GM12874 (cell line): ENCODE measurements around the gene CCDC178.

Source experiments
- TF ChIP-seq, protein P1 (sequence below): IDR thresholded peaks from 2 replicates; pipeline ENCODE4 v1.5.1; 2011; ENCODE audit warnings: low read depth, mild to moderate bottlenecking, control low read depth, low read length, moderate library complexity; ENCODE audit not compliant: insufficient read depth

CCDC178 gene

DNA sequence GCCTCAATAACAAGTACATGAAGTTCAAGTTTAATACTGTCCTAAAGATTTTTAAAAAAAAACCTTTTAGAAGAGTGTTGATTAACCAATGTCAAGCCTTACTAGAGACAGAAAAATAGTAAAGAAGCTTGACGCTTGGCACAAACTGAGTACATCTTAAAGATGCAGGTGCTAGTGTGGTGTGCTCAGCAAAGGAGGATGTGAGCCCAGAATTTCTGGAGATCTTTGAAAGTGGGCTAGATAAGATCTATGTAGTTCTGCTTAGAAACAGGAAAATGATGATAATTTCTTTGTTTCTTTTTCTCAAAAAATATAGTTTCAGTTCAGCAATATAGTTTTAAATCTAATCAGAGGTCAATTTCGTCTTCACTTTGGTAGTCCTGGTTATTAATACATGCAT, 549.4 kb downstream of the CCDC178 start:
- TF ChIP-seq, protein P1, sequence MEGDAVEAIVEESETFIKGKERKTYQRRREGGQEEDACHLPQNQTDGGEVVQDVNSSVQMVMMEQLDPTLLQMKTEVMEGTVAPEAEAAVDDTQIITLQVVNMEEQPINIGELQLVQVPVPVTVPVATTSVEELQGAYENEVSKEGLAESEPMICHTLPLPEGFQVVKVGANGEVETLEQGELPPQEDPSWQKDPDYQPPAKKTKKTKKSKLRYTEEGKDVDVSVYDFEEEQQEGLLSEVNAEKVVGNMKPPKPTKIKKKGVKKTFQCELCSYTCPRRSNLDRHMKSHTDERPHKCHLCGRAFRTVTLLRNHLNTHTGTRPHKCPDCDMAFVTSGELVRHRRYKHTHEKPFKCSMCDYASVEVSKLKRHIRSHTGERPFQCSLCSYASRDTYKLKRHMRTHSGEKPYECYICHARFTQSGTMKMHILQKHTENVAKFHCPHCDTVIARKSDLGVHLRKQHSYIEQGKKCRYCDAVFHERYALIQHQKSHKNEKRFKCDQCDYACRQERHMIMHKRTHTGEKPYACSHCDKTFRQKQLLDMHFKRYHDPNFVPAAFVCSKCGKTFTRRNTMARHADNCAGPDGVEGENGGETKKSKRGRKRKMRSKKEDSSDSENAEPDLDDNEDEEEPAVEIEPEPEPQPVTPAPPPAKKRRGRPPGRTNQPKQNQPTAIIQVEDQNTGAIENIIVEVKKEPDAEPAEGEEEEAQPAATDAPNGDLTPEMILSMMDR, result no peak

DNA sequence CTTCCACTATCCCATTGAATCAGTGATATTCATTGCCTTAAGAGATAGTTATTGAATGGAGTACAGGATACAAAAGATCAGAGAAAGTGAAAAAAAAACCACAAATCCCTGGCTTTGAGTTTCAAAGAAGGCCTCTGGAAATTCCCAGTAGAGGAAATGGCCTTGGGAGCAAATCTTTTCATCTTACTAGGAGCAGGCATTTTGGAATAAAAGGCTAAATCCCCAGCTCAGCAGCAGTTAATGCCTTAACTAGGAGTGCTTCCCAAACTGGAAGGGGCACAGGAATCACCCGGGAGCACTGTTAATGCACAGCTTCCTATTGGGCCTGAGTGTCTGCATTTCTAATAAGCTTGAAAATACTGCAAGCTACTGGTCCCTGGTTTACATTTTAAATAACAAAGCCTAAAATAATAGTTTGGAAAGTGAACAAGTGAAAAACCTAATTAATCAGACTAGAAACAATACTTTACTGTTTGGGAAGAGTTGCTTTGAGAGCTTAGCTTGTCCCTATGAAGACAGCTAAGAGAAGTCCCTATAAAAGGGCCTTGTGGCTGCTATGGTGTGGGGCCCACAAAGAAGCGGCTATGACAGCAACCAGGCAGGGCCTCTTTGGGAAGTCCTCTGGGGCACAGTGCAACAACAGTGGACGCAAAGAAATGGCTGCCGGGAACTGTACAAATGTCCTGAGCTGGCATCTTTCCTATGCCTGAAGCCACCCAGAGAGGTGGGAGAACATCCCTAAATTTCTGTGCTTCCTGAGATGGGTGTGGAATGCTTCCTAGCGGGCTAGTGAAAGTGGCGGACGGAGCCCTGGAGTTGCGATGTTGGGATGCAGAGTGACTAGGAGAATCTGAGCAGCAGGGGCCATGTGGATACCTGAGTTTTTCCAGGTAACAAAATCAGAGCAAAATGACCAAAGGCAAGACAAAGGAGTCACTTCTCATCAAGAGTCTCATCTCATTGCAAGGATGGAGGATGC, 550.6 kb downstream of the CCDC178 start:
- TF ChIP-seq, protein P1, result no peak

DNA sequence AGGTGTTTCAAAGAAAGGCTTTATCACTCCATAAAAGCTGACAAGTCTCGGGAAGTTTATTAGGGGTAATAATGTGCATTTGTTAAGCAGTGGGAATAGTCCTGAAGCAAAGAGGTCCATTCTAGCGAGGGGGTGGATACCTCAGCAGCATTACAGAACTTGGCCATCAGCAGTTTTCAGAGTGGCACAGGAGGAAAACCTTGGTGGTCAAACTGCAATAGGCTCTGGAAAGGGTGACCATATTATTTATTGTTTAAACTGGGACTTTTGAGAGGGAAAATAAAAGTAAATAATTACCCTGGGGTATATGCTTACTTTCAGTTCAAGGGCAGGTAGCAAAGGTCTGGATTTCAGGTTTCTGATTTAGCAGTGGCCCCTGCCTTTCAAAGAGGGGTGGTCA, 552.2 kb downstream of the CCDC178 start:
- TF ChIP-seq, protein P1, result no peak
